Retinal pigment epithelial cell (primary cell): ENCODE data around the gene OCA2.

ENCODE experiments used
- DNase-seq: peaks from one replicate; pipeline ENCODE4 v3.0.0-alpha.2; 2010; ENCODE audit warnings: low read depth
- H3K4me3 ChIP-seq: 2 replicates; pipeline ENCODE4 v1.5.1; 2011; ENCODE audit warnings: mild to moderate bottlenecking, low read length, control low read depth, moderate library complexity
- TF ChIP-seq, protein P1 (sequence below): conservative IDR thresholded peaks from 2 replicates; pipeline ENCODE4 v1.5.1; 2011; ENCODE audit warnings: low read depth, low read length, control low read depth, inconsistent platforms

Gene OCA2

DNA sequence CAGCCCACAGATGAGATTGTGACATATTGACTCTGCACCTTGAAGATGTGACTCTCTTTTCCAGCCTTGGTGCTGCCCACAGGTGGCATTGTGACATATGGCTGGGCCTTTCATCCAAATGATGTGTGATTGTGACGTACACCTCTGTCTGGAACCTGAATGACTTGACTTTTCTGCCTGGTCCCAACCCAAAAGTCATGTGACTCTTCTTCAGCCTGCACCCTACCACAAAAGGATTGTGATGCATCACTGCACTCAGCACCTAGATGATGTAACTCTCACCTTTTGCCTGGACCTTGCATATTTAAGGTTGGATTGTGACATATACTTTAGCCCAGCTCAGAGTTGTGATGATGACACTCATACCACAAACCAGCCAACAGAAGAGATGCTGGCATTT is 204.5 kb downstream of the OCA2 start:
- TF ChIP-seq, protein P1, sequence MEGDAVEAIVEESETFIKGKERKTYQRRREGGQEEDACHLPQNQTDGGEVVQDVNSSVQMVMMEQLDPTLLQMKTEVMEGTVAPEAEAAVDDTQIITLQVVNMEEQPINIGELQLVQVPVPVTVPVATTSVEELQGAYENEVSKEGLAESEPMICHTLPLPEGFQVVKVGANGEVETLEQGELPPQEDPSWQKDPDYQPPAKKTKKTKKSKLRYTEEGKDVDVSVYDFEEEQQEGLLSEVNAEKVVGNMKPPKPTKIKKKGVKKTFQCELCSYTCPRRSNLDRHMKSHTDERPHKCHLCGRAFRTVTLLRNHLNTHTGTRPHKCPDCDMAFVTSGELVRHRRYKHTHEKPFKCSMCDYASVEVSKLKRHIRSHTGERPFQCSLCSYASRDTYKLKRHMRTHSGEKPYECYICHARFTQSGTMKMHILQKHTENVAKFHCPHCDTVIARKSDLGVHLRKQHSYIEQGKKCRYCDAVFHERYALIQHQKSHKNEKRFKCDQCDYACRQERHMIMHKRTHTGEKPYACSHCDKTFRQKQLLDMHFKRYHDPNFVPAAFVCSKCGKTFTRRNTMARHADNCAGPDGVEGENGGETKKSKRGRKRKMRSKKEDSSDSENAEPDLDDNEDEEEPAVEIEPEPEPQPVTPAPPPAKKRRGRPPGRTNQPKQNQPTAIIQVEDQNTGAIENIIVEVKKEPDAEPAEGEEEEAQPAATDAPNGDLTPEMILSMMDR, result no peak
- no peak overlapping the region for H3K4me3 ChIP-seq
- DNase-seq, result no peak

DNA sequence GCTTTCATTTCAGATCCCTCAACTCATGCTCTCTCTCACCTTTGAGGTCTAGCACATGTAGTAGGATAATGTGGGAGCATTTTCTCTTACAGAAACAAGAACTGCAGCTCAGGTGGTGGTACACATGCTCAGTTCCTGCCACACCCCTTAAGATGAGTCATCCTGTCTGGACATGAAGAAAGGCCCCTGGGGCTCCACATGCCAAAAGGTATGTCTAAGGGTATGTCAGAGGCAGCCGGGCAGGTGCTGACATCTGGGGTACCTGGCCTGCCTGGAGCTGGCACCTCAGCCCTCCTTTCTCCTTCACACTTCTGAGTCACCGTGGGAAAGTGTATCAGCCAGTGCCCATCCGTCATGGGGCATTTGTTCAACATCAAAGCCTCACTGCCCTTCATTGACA is 209.9 kb downstream of the OCA2 start:
- H3K4me3 ChIP-seq, result no peak overlapping the region
- TF ChIP-seq, protein P1, result no peak
- DNase-seq, result no peak

- no peak overlapping the region for H3K4me3 ChIP-seq
- TF ChIP-seq, protein P1, result no peak
- DNase-seq, result no peak
Measured at GRCh38 chr15:27885201-27885600, 213.9 kb downstream of the OCA2 start.

DNA sequence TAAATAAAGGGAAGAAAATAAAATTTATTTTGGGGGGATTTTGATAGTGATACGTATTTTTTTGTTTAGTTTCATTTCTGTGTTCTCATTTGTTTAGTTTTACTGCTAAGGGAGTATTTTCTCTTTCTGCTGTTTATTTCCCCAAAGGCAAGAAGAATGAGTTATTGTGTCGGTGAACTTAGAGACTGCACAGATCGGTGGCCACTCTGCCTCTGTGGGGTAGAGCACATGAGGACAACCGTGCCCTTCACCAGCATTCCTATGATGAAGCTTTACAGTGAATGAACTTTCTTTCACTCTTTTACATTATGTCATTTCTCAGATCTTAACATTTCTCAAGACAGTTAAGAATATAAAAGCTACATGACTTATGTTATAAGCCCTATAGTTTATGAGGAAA is 214.4 kb downstream of the OCA2 start:
- DNase-seq, result no peak
- TF ChIP-seq, protein P1, result no peak
- no peak overlapping the region for H3K4me3 ChIP-seq

GRCh38 chr15:27878841-27879240 is 220.3 kb downstream of the OCA2 start:
- H3K4me3 ChIP-seq, result no peak overlapping the region
- DNase-seq, result no peak
- TF ChIP-seq, protein P1, result no peak

GRCh38 chr15:27873828-27874227 is 225.3 kb downstream of the OCA2 start:
- DNase-seq, result no peak
- H3K4me3 ChIP-seq, result no peak overlapping the region
- TF ChIP-seq, protein P1, result no peak

DNA sequence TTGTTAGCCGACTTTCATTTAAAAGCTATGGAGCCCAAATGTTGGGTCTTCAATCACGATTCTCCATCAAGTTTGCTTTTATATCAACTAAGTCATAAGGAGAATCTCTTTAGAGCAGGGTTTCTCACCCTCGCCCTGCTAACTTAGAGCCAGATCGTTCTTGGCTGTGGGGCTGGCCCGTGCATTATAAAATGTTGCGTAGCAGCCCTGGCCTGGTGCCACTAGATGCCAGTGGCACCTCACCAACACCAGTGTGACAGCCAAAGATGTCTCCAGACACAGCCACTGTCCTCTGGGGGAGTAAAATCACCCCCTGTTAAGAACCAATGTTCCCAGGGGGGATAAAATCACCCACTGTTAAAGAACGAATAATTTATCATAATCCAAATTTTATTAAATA is 226.1 kb downstream of the OCA2 start:
- H3K4me3 ChIP-seq, result no peak overlapping the region
- DNase-seq, result no peak
- TF ChIP-seq, protein P1, result no peak
